Colonic mucosa (tissue), 4 donors: ENCODE results near the gene CFAP45. TPM values are rescaled to one million over a fixed set of nuclear protein-coding genes. Genes with fewer than 3 reads are reported as not detected.

Source experiments
- DNase-seq: peaks from one replicate; pipeline ENCODE4 v3.0.0-alpha.2; 2020
- H3K27ac ChIP-seq: fragments of 200-600 bp; one replicate; pipeline ENCODE4 v1.8.0; 2021
- H3K27me3 ChIP-seq: fragments of 200-600 bp; one replicate; pipeline ENCODE4 v1.8.0; 2021
- H3K36me3 ChIP-seq: fragments of 200-600 bp; one replicate; pipeline ENCODE4 v1.8.0; 2021
- H3K4me1 ChIP-seq: fragments of 200-600 bp; one replicate; pipeline ENCODE4 v1.8.0; 2021; ENCODE audit warnings: mild to moderate bottlenecking
- H3K4me3 ChIP-seq: fragments of 200-600 bp; one replicate; pipeline ENCODE4 v1.8.0; 2021
- H3K9ac ChIP-seq, 2 donors: one replicate each; pipeline ENCODE4 v1.7.0; 2013; ENCODE audit warnings: control low read depth in 2 of 2, low read depth in 2 of 2, low read length in 2 of 2
- H3K9me3 ChIP-seq: fragments of 200-600 bp; one replicate; pipeline ENCODE4 v1.8.0; 2021
- intact Hi-C: fragments of 100-400 bp; cut with DNase I; formaldehyde crosslinking; loops from one replicate; pipeline ENCODE4 v1.14.1; 2022
- total RNA-seq, 2 donors: library from RNA; stranded (reverse); fragmentation: NEBNext Ultra II Directional in 1 of 2; extraction: Animal tissue kit (Norgen Biotek cat#: 25700) in 1 of 2; gene quantifications; one replicate each; pipeline ENCODE4 v1.2.1, GENCODE V29; 2021
- TF ChIP-seq, protein P1 (sequence below): fragments of 200-600 bp; IDR thresholded peaks from one replicate; pipeline ENCODE4 v1.8.0; 2022; ENCODE audit warnings: antibody characterized with exemption, mild to moderate bottlenecking
- donor health status: healthy.
- donor health status: DM: no; HTN: no; CAD: no.
- donor health status: DM: no; HTN: no; CAD: no.

CFAP45 gene
- total RNA-seq, 2 donors from 2014 or later: 0.30 TPM; not detected in 1

DNA sequence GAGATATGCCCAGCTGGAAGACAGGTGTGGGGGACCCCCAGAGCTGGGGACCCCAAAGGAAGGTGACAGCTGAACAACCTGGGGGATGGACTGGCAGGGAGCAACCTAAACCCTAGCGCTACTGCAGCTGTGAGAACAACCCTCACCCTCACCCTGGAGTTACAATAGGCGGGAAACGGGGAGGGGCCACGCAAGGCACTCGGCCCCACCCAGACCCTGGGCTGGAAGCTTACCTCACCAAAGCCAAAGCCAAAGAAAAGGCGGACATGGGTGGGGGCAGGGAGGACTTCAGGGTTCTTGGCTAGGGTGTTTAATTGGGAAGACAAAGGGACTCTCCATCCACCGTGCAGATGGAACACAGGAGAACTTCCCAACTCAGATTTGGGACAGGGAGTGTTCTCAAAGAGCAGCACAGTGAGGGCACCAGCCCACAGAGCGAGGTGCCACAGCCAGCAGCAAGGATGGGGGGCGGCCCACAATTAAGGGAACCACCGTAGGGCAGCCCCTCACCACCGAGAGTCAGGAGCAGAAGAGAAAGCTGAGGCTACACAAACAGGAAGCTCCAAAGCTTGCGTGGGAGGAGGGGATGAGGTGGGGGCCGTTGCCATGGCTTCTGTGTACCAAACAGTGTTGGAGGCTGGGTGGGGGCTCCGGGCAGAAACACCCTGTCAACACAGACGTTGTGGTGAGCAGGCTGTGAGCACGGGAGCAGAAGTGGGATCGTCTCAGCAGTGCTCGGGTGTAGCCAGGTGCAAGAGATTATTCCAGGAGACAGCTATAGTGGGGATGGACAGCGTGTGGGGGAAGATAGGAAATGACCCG, 23.4 kb upstream of the CFAP45 start:
- H3K9me3 ChIP-seq: no peaks in the 10 kb centered on the region
- peak overlapping the region; percentile 99 for H3K9ac ChIP-seq
- TF ChIP-seq, protein P1, sequence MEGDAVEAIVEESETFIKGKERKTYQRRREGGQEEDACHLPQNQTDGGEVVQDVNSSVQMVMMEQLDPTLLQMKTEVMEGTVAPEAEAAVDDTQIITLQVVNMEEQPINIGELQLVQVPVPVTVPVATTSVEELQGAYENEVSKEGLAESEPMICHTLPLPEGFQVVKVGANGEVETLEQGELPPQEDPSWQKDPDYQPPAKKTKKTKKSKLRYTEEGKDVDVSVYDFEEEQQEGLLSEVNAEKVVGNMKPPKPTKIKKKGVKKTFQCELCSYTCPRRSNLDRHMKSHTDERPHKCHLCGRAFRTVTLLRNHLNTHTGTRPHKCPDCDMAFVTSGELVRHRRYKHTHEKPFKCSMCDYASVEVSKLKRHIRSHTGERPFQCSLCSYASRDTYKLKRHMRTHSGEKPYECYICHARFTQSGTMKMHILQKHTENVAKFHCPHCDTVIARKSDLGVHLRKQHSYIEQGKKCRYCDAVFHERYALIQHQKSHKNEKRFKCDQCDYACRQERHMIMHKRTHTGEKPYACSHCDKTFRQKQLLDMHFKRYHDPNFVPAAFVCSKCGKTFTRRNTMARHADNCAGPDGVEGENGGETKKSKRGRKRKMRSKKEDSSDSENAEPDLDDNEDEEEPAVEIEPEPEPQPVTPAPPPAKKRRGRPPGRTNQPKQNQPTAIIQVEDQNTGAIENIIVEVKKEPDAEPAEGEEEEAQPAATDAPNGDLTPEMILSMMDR: no peak
- H3K27ac ChIP-seq: peak overlapping the region; percentile 92
- peak; percentile 94 for DNase-seq
- peaks cover 18% of the 10 kb centered on the region for H3K36me3 ChIP-seq
- H3K4me3 ChIP-seq: peak overlapping the region; percentile 68
- no peaks in the 10 kb centered on the region for H3K27me3 ChIP-seq
- H3K4me1 ChIP-seq: no peaks in the 10 kb centered on the region
- intact Hi-C loops: no loop called here

DNA sequence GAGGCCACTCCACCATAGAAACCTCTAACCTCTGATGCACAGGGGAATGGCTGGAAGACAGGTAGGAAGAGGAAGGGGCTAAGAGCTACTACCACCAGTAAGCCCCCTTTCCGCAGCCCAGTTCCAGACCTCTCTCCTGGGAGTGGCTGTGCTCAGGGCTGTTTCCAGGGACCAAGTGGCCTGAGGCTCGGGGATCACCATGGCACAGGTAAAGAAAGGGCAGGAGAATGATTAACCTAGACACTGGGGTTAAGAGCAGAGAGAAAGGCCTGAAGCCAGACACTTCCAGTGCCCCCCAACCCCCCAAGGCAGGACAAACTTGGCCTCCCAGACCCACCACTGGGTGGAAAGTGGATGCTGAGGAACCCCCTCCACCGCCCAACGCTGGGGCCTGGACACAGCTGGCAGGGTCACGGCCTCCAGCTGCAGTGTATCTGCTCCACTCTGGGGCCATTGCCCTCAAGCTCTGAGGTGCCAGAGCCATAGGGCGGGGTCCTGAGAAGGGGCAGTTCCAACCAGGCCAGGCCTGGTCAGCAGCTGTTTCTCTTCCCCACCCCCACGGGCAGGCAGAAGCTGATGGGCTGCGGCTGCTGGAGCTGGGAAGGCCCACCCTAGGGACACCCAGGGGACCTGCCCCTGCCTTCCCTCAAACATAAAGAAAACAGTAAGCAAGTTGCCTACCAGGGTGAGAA, 22.7 kb upstream of the CFAP45 start:
- DNase-seq: peak; percentile 69
- peak overlapping the region; percentile 68 for H3K4me3 ChIP-seq
- TF ChIP-seq, protein P1: no peak
- peaks cover 19% of the 10 kb centered on the region for H3K36me3 ChIP-seq
- H3K9me3 ChIP-seq: no peaks in the 10 kb centered on the region
- H3K4me1 ChIP-seq: no peaks in the 10 kb centered on the region
- peak overlapping the region; percentile 99 for H3K9ac ChIP-seq
- H3K27ac ChIP-seq: peak overlapping the region; percentile 92
- H3K27me3 ChIP-seq: no peaks in the 10 kb centered on the region
- intact Hi-C loops: no loop called here

DNA sequence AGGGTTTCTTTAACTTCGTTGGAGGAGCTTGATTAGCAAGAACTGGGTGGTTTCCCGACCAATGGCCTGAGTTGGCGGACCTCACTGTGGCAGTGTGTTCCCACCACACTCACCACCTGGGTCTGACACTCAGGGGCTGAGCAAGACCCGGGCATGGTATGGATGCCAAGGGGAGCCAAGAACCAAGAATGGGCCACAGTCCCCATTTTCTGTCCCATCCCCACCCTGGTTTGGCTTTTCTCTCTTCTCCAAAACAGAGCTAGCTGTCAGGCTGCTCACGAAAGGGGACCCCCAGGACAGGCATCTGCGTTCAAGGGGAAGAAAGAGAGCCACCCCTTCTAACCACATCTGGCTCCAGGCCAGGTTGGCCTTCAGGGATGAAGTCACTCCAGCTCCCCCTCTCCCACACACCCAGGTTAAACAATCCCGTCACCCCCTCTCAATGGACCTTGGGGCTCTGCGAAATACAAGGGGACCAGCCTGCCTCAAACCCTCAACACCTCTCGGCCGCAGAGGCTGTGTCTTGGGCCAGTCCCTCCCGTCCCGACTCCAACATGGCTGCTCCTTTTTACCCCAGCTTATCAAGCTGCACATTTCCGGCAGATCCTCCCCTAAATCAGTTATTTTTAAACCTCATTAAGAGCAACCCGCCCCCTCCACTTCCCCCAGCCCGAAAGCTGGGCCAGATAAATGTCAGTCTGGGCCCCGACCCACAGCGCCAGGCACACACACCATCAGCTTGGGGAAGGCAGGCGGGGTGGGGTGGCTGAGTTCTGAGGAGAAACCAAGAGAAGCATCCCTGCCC, 21.9 kb upstream of the CFAP45 start:
- Histone ChIP-seq H3K9me3 (no peaks in the 10 kb centered on the region), H3K4me3 (peak overlapping the region; percentile 68), H3K36me3 (peaks cover 19% of the 10 kb centered on the region), H3K4me1 (no peaks in the 10 kb centered on the region), H3K9ac (peak overlapping the region; percentile 99), H3K27me3 (no peaks in the 10 kb centered on the region), H3K27ac (peak overlapping the region; percentile 92)
- intact Hi-C loops: no loop called here
- TF ChIP-seq, protein P1: no peak
- DNase-seq: no peak

DNA sequence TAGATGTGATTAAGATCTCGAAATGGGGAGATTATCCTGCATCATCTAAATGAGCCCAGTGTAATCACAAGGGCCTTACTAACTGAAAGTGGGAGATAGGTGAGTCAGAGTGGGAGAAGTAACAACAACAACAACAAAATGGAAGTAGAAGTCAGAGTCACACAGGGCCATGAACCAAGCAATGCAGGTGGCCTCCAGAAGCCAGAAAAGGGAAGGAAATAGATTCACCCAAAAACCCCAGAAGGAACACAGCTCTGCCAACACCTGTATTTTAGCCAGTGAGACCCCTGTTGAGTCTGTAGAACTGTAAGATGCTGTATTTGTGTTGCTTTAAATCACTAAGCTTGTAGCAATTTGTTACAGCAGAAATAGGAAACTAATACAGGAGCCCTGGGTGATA, 21.3 kb upstream of the CFAP45 start:
- TF ChIP-seq, protein P1: no peak
- Histone ChIP-seq H3K36me3 (peaks cover 19% of the 10 kb centered on the region), H3K27me3 (no peaks in the 10 kb centered on the region), H3K4me3 (no peak overlapping the region), H3K9me3 (no peaks in the 10 kb centered on the region), H3K4me1 (no peaks in the 10 kb centered on the region), H3K9ac (peak overlapping the region; percentile 34 to 99), H3K27ac (peak overlapping the region; percentile 92)
- intact Hi-C loops: no loop called here
- DNase-seq: no peak

DNA sequence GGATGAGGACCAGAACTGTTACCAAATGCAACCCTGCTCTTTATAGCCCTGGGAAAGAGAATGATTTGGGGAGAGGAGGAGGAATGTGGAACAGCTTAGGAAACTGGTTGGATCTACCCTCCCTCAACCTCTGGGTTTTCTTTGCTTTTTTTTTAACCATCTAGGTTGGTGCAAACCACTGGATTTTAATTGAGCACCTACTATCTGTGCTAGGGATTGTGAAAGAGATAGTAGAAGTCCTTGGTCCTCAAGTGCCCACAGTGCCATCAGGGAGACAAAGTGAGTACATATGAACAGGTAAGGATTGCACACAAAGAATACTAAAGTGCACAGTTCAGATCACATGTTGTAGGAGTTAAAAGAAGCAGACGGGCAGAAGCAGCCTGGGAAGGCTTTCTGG, 20.7 kb upstream of the CFAP45 start:
- Histone ChIP-seq H3K4me1 (no peaks in the 10 kb centered on the region), H3K4me3 (no peak overlapping the region), H3K27me3 (no peaks in the 10 kb centered on the region), H3K36me3 (peaks cover 19% of the 10 kb centered on the region), H3K9me3 (no peaks in the 10 kb centered on the region), H3K9ac (no peak overlapping the region), H3K27ac (no peak overlapping the region)
- no peak for DNase-seq
- intact Hi-C loops: no loop called here
- TF ChIP-seq, protein P1: no peak
